HEK293 (cell line): ENCODE results near the gene COA4.

ENCODE experiments used
- CTCF ChIP-seq: fragments of 450-650 bp; formaldehyde crosslinking; IDR thresholded peaks from 2 replicates; pipeline ENCODE4 v1.5.1; 2016; ENCODE audit warnings: missing biosample characterization, missing genetic modification characterization
- GFI1B ChIP-seq: fragments of 450-650 bp; formaldehyde crosslinking; IDR thresholded peaks from 2 replicates; pipeline ENCODE4 v1.5.1; 2016; ENCODE audit warnings: missing biosample characterization, missing genetic modification characterization
- ZBTB1 ChIP-seq: fragments of 450-650 bp; formaldehyde crosslinking; IDR thresholded peaks from 2 replicates; pipeline ENCODE4 v1.5.1; 2016; ENCODE audit warnings: missing biosample characterization, missing genetic modification characterization
- ZEB2 ChIP-seq: fragments of 450-650 bp; formaldehyde crosslinking; IDR thresholded peaks from 2 replicates; pipeline ENCODE4 v1.5.1; 2016; ENCODE audit warnings: missing biosample characterization, missing genetic modification characterization

- no peak for TF ChIP-seq CTCF
- TF ChIP-seq ZBTB1 (tag by site-specific recombination), result no peak
- TF ChIP-seq ZEB2 (tag by site-specific recombination), result no peak
- TF ChIP-seq GFI1B (tag by site-specific recombination), result no peak
These were observed 7.2 kb upstream of the COA4 start for GRCh38 chr11:73883856-73884255.
